ENCODE measurements around the gene FA2H.
A peak's percentile ranks its signal among the peaks of the same experiment; 100 is the strongest.
"Not testable (repeated sequence)": the region's sequence is repeated elsewhere in the genome, so short reads cannot be mapped to it uniquely, and the experiment has no call there.

Gene FA2H

GRCh38 chr16:74720579-74720978 is 54.0 kb downstream of the FA2H start:
- no peak for DNase-seq

- no peak for DNase-seq
These were observed 55.6 kb downstream of the FA2H start for GRCh38 chr16:74718741-74719610.

GRCh38 chr16:74718140-74718539 is 56.5 kb downstream of the FA2H start:
- no peak for DNase-seq

- DNase-seq = no peak
These were observed 57.3 kb downstream of the FA2H start for GRCh38 chr16:74717367-74717766.

- DNase-seq = no peak
These were observed 58.3 kb downstream of the FA2H start for GRCh38 chr16:74716355-74716754.

- DNase-seq = no peak
These were observed 60.7 kb downstream of the FA2H start for GRCh38 chr16:74713876-74714275.

GRCh38 chr16:74713325-74713724 is 61.3 kb downstream of the FA2H start:
- no peak for DNase-seq

GRCh38 chr16:74711938-74712337 is 62.7 kb downstream of the FA2H start:
- DNase-seq = no peak

GRCh38 chr16:74710401-74710800 is 64.2 kb downstream of the FA2H start:
- no peak for DNase-seq

- DNase-seq = peak; percentile 2
These were observed 65.2 kb downstream of the FA2H start for GRCh38 chr16:74709441-74709877.

- DNase-seq = peak; percentile 18
These were observed 74.0 kb downstream of the FA2H start, which contains the start of gene MLKL for GRCh38 chr16:74700438-74701225. Gene MLKL (minus strand): TSS chr16:74700862. CDS start chr16:74695757, 5,105 bp downstream.

- DNase-seq = no peak
These were observed 74.5 kb downstream of the FA2H start for GRCh38 chr16:74700116-74700437.

GRCh38 chr16:74699666-74700065 is 75.0 kb downstream of the FA2H start:
- no peak for DNase-seq

GRCh38 chr16:74698222-74698621 is 76.4 kb downstream of the FA2H start:
- no peak for DNase-seq

- peak; percentile 12 for DNase-seq
These were observed 78.9 kb downstream of the FA2H start for GRCh38 chr16:74695450-74696422.

GRCh38 chr16:74691093-74691855 is 83.3 kb downstream of the FA2H start:
- DNase-seq = no peak

- DNase-seq = no peak
These were observed 92.1 kb downstream of the FA2H start for GRCh38 chr16:74682556-74682955.

- DNase-seq = no peak
These were observed 93.9 kb downstream of the FA2H start for GRCh38 chr16:74680681-74681080.

GRCh38 chr16:74679983-74680382 is 94.6 kb downstream of the FA2H start:
- no peak for DNase-seq

GRCh38 chr16:74677868-74678267 is 96.8 kb downstream of the FA2H start:
- DNase-seq = no peak

GRCh38 chr16:74673876-74674275 is 100.7 kb downstream of the FA2H start:
- no peak for DNase-seq

- DNase-seq = not testable (repeated sequence)
These were observed 105.7 kb downstream of the FA2H start for GRCh38 chr16:74668877-74669276.

Measured in NCI-H748 treated with DMSO at 0.1 percent for 48 hours (cell line).